HepG2 (cell line): ENCODE data around the gene PIGW. TPM values are rescaled to one million over a fixed set of nuclear protein-coding genes. Genes with fewer than 3 reads are reported as not detected.

Experiments
- ATF4 ChIP-seq, 2 experiments: fragments of 450-650 bp in 1 of 2; sonication (generic) in 1 of 2; formaldehyde crosslinking; IDR thresholded peaks; 2 replicates each; pipeline versions ENCODE4 v1.5.0 to v1.8.0; 2020 to 2022; ENCODE audit warnings: mild to moderate bottlenecking in 1 of 2, missing genetic modification reagents in 1 of 2
- IKZF1 ChIP-seq: fragments of 450-650 bp; IDR thresholded peaks from 2 replicates; pipeline ENCODE4 v1.7.1; 2016
- KDM5A ChIP-seq: fragments of 200-600 bp; sonication (generic); IDR thresholded peaks from 2 replicates; pipeline ENCODE4 v1.7.0; 2018; ENCODE audit warnings: antibody characterized with exemption, mild to moderate bottlenecking, low read length, borderline replicate concordance
- MED8 ChIP-seq: sonication (generic); formaldehyde crosslinking; IDR thresholded peaks from 2 replicates; pipeline ENCODE4 v1.8.1; 2023; ENCODE audit warnings: mild to moderate bottlenecking, missing genetic modification reagents; ENCODE audit not compliant: insufficient replicate concordance
- SAFB2 ChIP-seq: sonication (generic); formaldehyde crosslinking; IDR thresholded peaks from 2 replicates; pipeline ENCODE4 v1.5.1; 2020; ENCODE audit warnings: missing genetic modification reagents, low read depth, mild to moderate bottlenecking, borderline replicate concordance
- SMYD3 ChIP-seq: sonication (generic); formaldehyde crosslinking; IDR thresholded peaks from 2 replicates; pipeline ENCODE4 v1.8.1; 2023; ENCODE audit warnings: mild to moderate bottlenecking, missing genetic modification reagents
- ZBTB14 ChIP-seq: sonication (generic); formaldehyde crosslinking; IDR thresholded peaks from 2 replicates; pipeline ENCODE4 v1.4.0; 2020; ENCODE audit warnings: missing genetic modification reagents
- ZNF430 ChIP-seq: sonication (generic); formaldehyde crosslinking; IDR thresholded peaks from 2 replicates; pipeline ENCODE4 v1.9.0; 2021; ENCODE audit warnings: mild to moderate bottlenecking, missing genetic modification reagents
- ZNF670 ChIP-seq: sonication (generic); formaldehyde crosslinking; IDR thresholded peaks from 2 replicates; pipeline ENCODE4 v1.8.0; 2022; ENCODE audit warnings: mild to moderate bottlenecking, missing genetic modification reagents, borderline replicate concordance
- ZNF672 ChIP-seq: sonication (generic); formaldehyde crosslinking; IDR thresholded peaks from 2 replicates; pipeline ENCODE4 v1.8.1; 2022; ENCODE audit warnings: missing genetic modification reagents
- ZNF773 ChIP-seq: sonication (generic); formaldehyde crosslinking; IDR thresholded peaks from 2 replicates; pipeline ENCODE4 v1.4.0; 2020; ENCODE audit warnings: missing genetic modification reagents, borderline replicate concordance
- polyA plus RNA-seq, 8 experiments: library from polyadenylated mRNA; depleted of rRNA in 3 of 8; stranded (reverse) in 7 of 8; unstranded in 1 of 8; fragments of >200 nt; fragmentation: Illumina TruSeq in 4 of 8; extraction: Trizol in 4 of 8; gene quantifications; 2 replicates each; pipeline versions ENCODE4 v1.2.1 to v1.2.3, GENCODE V29; 2011 to 2016; ENCODE audit warnings: low read depth in 4 of 8, missing spikeins in 1 of 8, mixed read lengths in 1 of 8; ENCODE audit not compliant: insufficient read depth in 1 of 8
- total RNA-seq, 5 experiments: library from RNA; depleted of rRNA; stranded (reverse); fragments of >200 nt; fragmentation: Illumina TruSeq; extraction: Trizol; gene quantifications; 2 replicates each; pipeline ENCODE4 v1.2.3, GENCODE V29; 2016; ENCODE audit warnings: low read depth in 1 of 5

The PIGW gene
- total and polyA plus RNA-seq, 2 of the 13 experiments (the other 11 are each of a cell fraction or from before 2014, with no cell fraction given): 9.0 to 24.0 TPM

- TF ChIP-seq ZBTB14 (CRISPR knock-in tag): peak; percentile 17; the same call in 1 of the 2 replicates
- peak; percentile 73; the same call in 1 of the 2 replicates for TF ChIP-seq ZNF430 (CRISPR knock-in tag)
- TF ChIP-seq ZNF773 (CRISPR knock-in tag): 0 out of 2 replicates have a peak, but pooled peaks have one; percentile 21
- TF ChIP-seq IKZF1: no peak
- 0 out of 2 replicates have a peak, but pooled peaks have one; percentile 29 for TF ChIP-seq SMYD3
- 0 out of 2 replicates have a peak, but pooled peaks have one; percentile 44 for TF ChIP-seq ZNF670 (CRISPR knock-in tag)
- TF ChIP-seq KDM5A: peak; percentile 53; the same call in 1 of the 2 replicates
- TF ChIP-seq ATF4 (CRISPR knock-in tag; IDR thresholded peaks at IDR 0.05): peak in 1 of 2 experiments; percentile 10; a peak in 1 of 4 replicates
- 0 out of 2 replicates have a peak, but pooled peaks have one; percentile 39 for TF ChIP-seq SAFB2 (CRISPR knock-in tag)
- TF ChIP-seq ZNF672 (CRISPR knock-in tag): 0 out of 2 replicates have a peak, but pooled peaks have one; percentile 38
- no peak for TF ChIP-seq MED8 (CRISPR knock-in tag)
Measured at GRCh38 chr17:36545077-36545464, 10.3 kb downstream of the PIGW start (continued).
